ENCODE results near the gene EEPD1.

The EEPD1 gene

GRCh38 chr7:36262309-36263094 is 109.4 kb downstream of the EEPD1 start:
- 83 to 100% methylated on average over 2 to 3 of the region's 5 CpGs for WGBS, 2 experiments (ENCODE audit: insufficient coverage in 2 of 2)
- Histone ChIP-seq H3K27ac (ENCODE audit: low read depth, low read length, severe bottlenecking) (no peak overlapping the region), H3K4me1 (ENCODE audit: control insufficient read depth, insufficient read depth, low read length, poor library complexity, severe bottlenecking) (peaks cover 32% of the 10 kb centered on the region), H3K4me3 (ENCODE audit: extremely low read depth, insufficient read depth, low read length, poor library complexity, severe bottlenecking) (no peak overlapping the region), H3K36me3 (ENCODE audit: control insufficient read depth, insufficient read depth, low read length) (no peaks in the 10 kb centered on the region), H3K9me3 (ENCODE audit: control insufficient read depth, low read length) (no peaks in the 10 kb centered on the region)

GRCh38 chr7:36263095-36263484 is 110.0 kb downstream of the EEPD1 start:
- Histone ChIP-seq H3K36me3 (ENCODE audit: control insufficient read depth, insufficient read depth, low read length) (no peaks in the 10 kb centered on the region), H3K4me3 (ENCODE audit: extremely low read depth, insufficient read depth, low read length, poor library complexity, severe bottlenecking) (no peak overlapping the region), H3K27ac (ENCODE audit: low read depth, low read length, severe bottlenecking) (no peak overlapping the region), H3K4me1 (ENCODE audit: control insufficient read depth, insufficient read depth, low read length, poor library complexity, severe bottlenecking) (peaks cover 29% of the 10 kb centered on the region), H3K9me3 (ENCODE audit: control insufficient read depth, low read length) (no peaks in the 10 kb centered on the region)
- WGBS, 2 experiments (ENCODE audit: insufficient coverage in 2 of 2): 91 to 96% methylated on average over 5 of the region's 5 CpGs

GRCh38 chr7:36264123-36264801 is 111.2 kb downstream of the EEPD1 start:
- H3K4me1 ChIP-seq (ENCODE audit: control insufficient read depth, insufficient read depth, low read length, poor library complexity, severe bottlenecking): peaks cover 20% of the 10 kb centered on the region
- H3K9me3 ChIP-seq (ENCODE audit: control insufficient read depth, low read length): no peaks in the 10 kb centered on the region
- H3K27ac ChIP-seq (ENCODE audit: low read depth, low read length, severe bottlenecking): no peak overlapping the region
- H3K36me3 ChIP-seq (ENCODE audit: control insufficient read depth, insufficient read depth, low read length): no peaks in the 10 kb centered on the region
- no peak overlapping the region for H3K4me3 ChIP-seq (ENCODE audit: extremely low read depth, insufficient read depth, low read length, poor library complexity, severe bottlenecking)
- 91 to 96% methylated on average over 6 of the region's 7 CpGs for WGBS, 2 experiments (ENCODE audit: insufficient coverage in 2 of 2)

- H3K27ac ChIP-seq (ENCODE audit: low read depth, low read length, severe bottlenecking): no peak overlapping the region
- 77 to 86% methylated on average over 5 of the region's 6 CpGs for WGBS, 2 experiments (ENCODE audit: insufficient coverage in 2 of 2)
- no peak overlapping the region for H3K4me3 ChIP-seq (ENCODE audit: extremely low read depth, insufficient read depth, low read length, poor library complexity, severe bottlenecking)
- no peaks in the 10 kb centered on the region for H3K9me3 ChIP-seq (ENCODE audit: control insufficient read depth, low read length)
- H3K36me3 ChIP-seq (ENCODE audit: control insufficient read depth, insufficient read depth, low read length): no peaks in the 10 kb centered on the region
- peaks cover 20% of the 10 kb centered on the region for H3K4me1 ChIP-seq (ENCODE audit: control insufficient read depth, insufficient read depth, low read length, poor library complexity, severe bottlenecking)
Measured at GRCh38 chr7:36264913-36265516, 112.0 kb downstream of the EEPD1 start.

GRCh38 chr7:36265680-36266079 is 112.6 kb downstream of the EEPD1 start:
- 91 to 96% methylated on average over 3 of the region's 3 CpGs for WGBS, 2 experiments (ENCODE audit: insufficient coverage in 2 of 2)
- H3K4me3 ChIP-seq (ENCODE audit: extremely low read depth, insufficient read depth, low read length, poor library complexity, severe bottlenecking): no peak overlapping the region

GRCh38 chr7:36266190-36266589 is 113.1 kb downstream of the EEPD1 start:
- no peaks in the 10 kb centered on the region for H3K36me3 ChIP-seq (ENCODE audit: control insufficient read depth, insufficient read depth, low read length)
- no peak overlapping the region for H3K4me3 ChIP-seq (ENCODE audit: extremely low read depth, insufficient read depth, low read length, poor library complexity, severe bottlenecking)
- H3K27ac ChIP-seq (ENCODE audit: low read depth, low read length, severe bottlenecking): no peak overlapping the region
- 75 to 90% methylated on average over 2 to 4 of the region's 5 CpGs for WGBS, 2 experiments (ENCODE audit: insufficient coverage in 2 of 2)
- no peaks in the 10 kb centered on the region for H3K9me3 ChIP-seq (ENCODE audit: control insufficient read depth, low read length)
- H3K4me1 ChIP-seq (ENCODE audit: control insufficient read depth, insufficient read depth, low read length, poor library complexity, severe bottlenecking): peaks cover 20% of the 10 kb centered on the region

More at GRCh38 chr7:36265680-36266079, 112.6 kb downstream of the EEPD1 start:
- H3K36me3 ChIP-seq (ENCODE audit: control insufficient read depth, insufficient read depth, low read length): no peaks in the 10 kb centered on the region
- H3K9me3 ChIP-seq (ENCODE audit: control insufficient read depth, low read length): no peaks in the 10 kb centered on the region
- H3K4me1 ChIP-seq (ENCODE audit: control insufficient read depth, insufficient read depth, low read length, poor library complexity, severe bottlenecking): peaks cover 20% of the 10 kb centered on the region
- H3K27ac ChIP-seq (ENCODE audit: low read depth, low read length, severe bottlenecking): no peak overlapping the region

GRCh38 chr7:36266683-36267082 is 113.6 kb downstream of the EEPD1 start:
- Histone ChIP-seq H3K4me3 (ENCODE audit: extremely low read depth, insufficient read depth, low read length, poor library complexity, severe bottlenecking) (no peak overlapping the region), H3K4me1 (ENCODE audit: control insufficient read depth, insufficient read depth, low read length, poor library complexity, severe bottlenecking) (peaks cover 20% of the 10 kb centered on the region), H3K27ac (ENCODE audit: low read depth, low read length, severe bottlenecking) (no peak overlapping the region), H3K9me3 (ENCODE audit: control insufficient read depth, low read length) (no peaks in the 10 kb centered on the region), H3K36me3 (ENCODE audit: control insufficient read depth, insufficient read depth, low read length) (no peaks in the 10 kb centered on the region)
- WGBS, 2 experiments (ENCODE audit: insufficient coverage in 2 of 2): 92 to 94% methylated on average over 2 to 3 of the region's 3 CpGs

- H3K27ac ChIP-seq (ENCODE audit: low read depth, low read length, severe bottlenecking): no peak overlapping the region
- no peak overlapping the region for H3K4me3 ChIP-seq (ENCODE audit: extremely low read depth, insufficient read depth, low read length, poor library complexity, severe bottlenecking)
- no peaks in the 10 kb centered on the region for H3K9me3 ChIP-seq (ENCODE audit: control insufficient read depth, low read length)
- 100% methylated on average over 1 of the region's 2 CpGs; no CpG with 5 or more reads in 1 of the 2 experiments for WGBS, 2 experiments (ENCODE audit: insufficient coverage in 2 of 2)
- no peaks in the 10 kb centered on the region for H3K36me3 ChIP-seq (ENCODE audit: control insufficient read depth, insufficient read depth, low read length)
- no peaks in the 10 kb centered on the region for H3K4me1 ChIP-seq (ENCODE audit: control insufficient read depth, insufficient read depth, low read length, poor library complexity, severe bottlenecking)
Measured at GRCh38 chr7:36272211-36272566, 119.1 kb downstream of the EEPD1 start.

GRCh38 chr7:36272567-36273269 is 119.7 kb downstream of the EEPD1 start:
- Histone ChIP-seq H3K9me3 (ENCODE audit: control insufficient read depth, low read length) (no peaks in the 10 kb centered on the region), H3K4me1 (ENCODE audit: control insufficient read depth, insufficient read depth, low read length, poor library complexity, severe bottlenecking) (no peaks in the 10 kb centered on the region), H3K27ac (ENCODE audit: low read depth, low read length, severe bottlenecking) (no peak overlapping the region), H3K36me3 (ENCODE audit: control insufficient read depth, insufficient read depth, low read length) (no peaks in the 10 kb centered on the region), H3K4me3 (ENCODE audit: extremely low read depth, insufficient read depth, low read length, poor library complexity, severe bottlenecking) (no peak overlapping the region)
- 78 to 85% methylated on average over 7 to 8 of the region's 15 CpGs for WGBS, 2 experiments (ENCODE audit: insufficient coverage in 2 of 2)

GRCh38 chr7:36273836-36274235 is 120.8 kb downstream of the EEPD1 start:
- H3K27ac ChIP-seq (ENCODE audit: low read depth, low read length, severe bottlenecking): no peak overlapping the region
- WGBS, 2 experiments (ENCODE audit: insufficient coverage in 2 of 2): 67 to 93% methylated on average over 2 to 3 of the region's 4 CpGs
- H3K4me3 ChIP-seq (ENCODE audit: extremely low read depth, insufficient read depth, low read length, poor library complexity, severe bottlenecking): no peak overlapping the region

More at GRCh38 chr7:36273836-36274235, 120.8 kb downstream of the EEPD1 start:
- no peaks in the 10 kb centered on the region for H3K36me3 ChIP-seq (ENCODE audit: control insufficient read depth, insufficient read depth, low read length)
- H3K4me1 ChIP-seq (ENCODE audit: control insufficient read depth, insufficient read depth, low read length, poor library complexity, severe bottlenecking): peaks cover 10% of the 10 kb centered on the region
- H3K9me3 ChIP-seq (ENCODE audit: control insufficient read depth, low read length): no peaks in the 10 kb centered on the region
